ENCODE measurements around the gene TERB2. TPM values are rescaled to one million over a fixed set of nuclear protein-coding genes. Genes with fewer than 3 reads are reported as not detected.

The TERB2 gene
- total RNA-seq, 1 donor: not detected

GRCh38 chr15:45026651-45027190 lies 70.2 kb downstream of the TERB2 start:
- no peak overlapping the region for H3K4me3 ChIP-seq (ENCODE audit: low read depth, low read length)
- no peak for DNase-seq (ENCODE audit: low read depth)
- TF ChIP-seq CTCF (IDR thresholded peaks at IDR 0.05; ENCODE audit: insufficient read depth, low read depth, low read length): no peak

GRCh38 chr15:45027220-45027619 lies 70.7 kb downstream of the TERB2 start:
- DNase-seq (ENCODE audit: low read depth): no peak
- TF ChIP-seq CTCF (IDR thresholded peaks at IDR 0.05; ENCODE audit: insufficient read depth, low read depth, low read length): no peak
- H3K4me3 ChIP-seq (ENCODE audit: low read depth, low read length): no peak overlapping the region

Small RNAs within 50 kb of the gene (small RNA-seq; reads per million reads assigned to genes)
- gene RNU1-78P: not detected
- not detected for gene RNU6-1108P
- not detected for gene RNU6-1332P
- not detected for gene RNU6-966P

Other genes with a start within 250 kb of the TERB2 start
- gene PATL2, start 245.4 kb upstream of the TERB2 start, total RNA-seq: 0.86 and 0.97 TPM in 2 replicates
- 2,255 and 2,821 TPM in 2 replicates for gene B2M, start 245.2 kb upstream of the TERB2 start, total RNA-seq
- gene TRIM69, start 220.2 kb upstream of the TERB2 start, total RNA-seq: 6.4 and 13.4 TPM in 2 replicates
- 13.9 and 17.7 TPM in 2 replicates for gene SORD, start 66.5 kb downstream of the TERB2 start, total RNA-seq
- gene DUOX2, start 157.5 kb downstream of the TERB2 start, total RNA-seq: not detected in 2 replicates
- gene DUOXA2, start 157.6 kb downstream of the TERB2 start, total RNA-seq: not detected in 2 replicates
- gene DUOXA1, start 173.2 kb downstream of the TERB2 start, total RNA-seq: not detected in 2 replicates
- not detected in 2 replicates for gene DUOX1, start 173.3 kb downstream of the TERB2 start, total RNA-seq
- 2.3 and 2.6 TPM in 2 replicates for gene SHF, start 231.3 kb downstream of the TERB2 start, total RNA-seq